H9 (cell line): ENCODE data around the gene C15orf40. TPM values are rescaled to one million over a fixed set of nuclear protein-coding genes. Genes with fewer than 3 reads are reported as not detected.

ENCODE experiments used
- DNase-seq: peaks from one replicate; pipeline ENCODE4 v3.0.0-alpha.2; 2017
- H2AFZ ChIP-seq: one replicate; pipeline ENCODE4 v1.6.1; 2013; ENCODE audit warnings: mild to moderate bottlenecking, low read length, control low read depth, moderate library complexity
- H2AK5ac ChIP-seq: 2 replicates; pipeline ENCODE4 v1.6.1; 2013; ENCODE audit warnings: low read length, control low read depth, mixed read lengths; ENCODE audit not compliant: insufficient read length
- H2BK120ac ChIP-seq: one replicate; pipeline ENCODE4 v1.6.1; 2013; ENCODE audit warnings: low read depth, mild to moderate bottlenecking, low read length, control low read depth, inconsistent platforms; ENCODE audit not compliant: poor library complexity, severe bottlenecking
- H2BK12ac ChIP-seq: 2 replicates; pipeline ENCODE4 v1.6.1; 2013; ENCODE audit warnings: low read length, control low read depth, mixed read lengths, low read depth; ENCODE audit not compliant: insufficient read length
- H2BK15ac ChIP-seq: 2 replicates; pipeline ENCODE4 v1.6.1; 2013; ENCODE audit warnings: low read depth, low read length, control low read depth
- H2BK20ac ChIP-seq: one replicate; pipeline ENCODE4 v1.6.1; 2013; ENCODE audit warnings: low read depth, mild to moderate bottlenecking, low read length, control low read depth, inconsistent platforms; ENCODE audit not compliant: poor library complexity, severe bottlenecking
- H2BK5ac ChIP-seq: 2 replicates; pipeline ENCODE4 v1.6.1; 2013; ENCODE audit warnings: low read length, control low read depth, mixed read lengths; ENCODE audit not compliant: insufficient read length
- H3K14ac ChIP-seq: 2 replicates; pipeline ENCODE4 v1.6.1; 2013; ENCODE audit warnings: low read length, control low read depth; ENCODE audit not compliant: insufficient read depth
- H3K18ac ChIP-seq: 2 replicates; pipeline ENCODE4 v1.6.1; 2013; ENCODE audit warnings: low read depth, mild to moderate bottlenecking, mixed read lengths, low read length, control low read depth; ENCODE audit not compliant: insufficient read length
- H3K23ac ChIP-seq: 2 replicates; pipeline ENCODE4 v1.6.1; 2013; ENCODE audit warnings: low read length, control low read depth, mixed read lengths, low read depth; ENCODE audit not compliant: insufficient read length
- H3K23me2 ChIP-seq: 2 replicates; pipeline ENCODE4 v1.6.1; 2013; ENCODE audit warnings: low read depth, mild to moderate bottlenecking, mixed read lengths, low read length, control low read depth; ENCODE audit not compliant: insufficient read length, poor library complexity, severe bottlenecking
- H3K27ac ChIP-seq: 2 replicates; pipeline ENCODE4 v1.5.1; 2013; ENCODE audit warnings: low read length, control low read depth, mixed read lengths, low read depth; ENCODE audit not compliant: insufficient read length
- H3K27me3 ChIP-seq: 2 replicates; pipeline ENCODE4 v1.6.1; 2013; ENCODE audit warnings: low read length, control low read depth, inconsistent platforms; ENCODE audit not compliant: insufficient read depth
- H3K4ac ChIP-seq: 2 replicates; pipeline ENCODE4 v1.6.1; 2013; ENCODE audit warnings: low read depth, mild to moderate bottlenecking, control low read depth, inconsistent platforms, low read length, moderate library complexity
- H3K4me1 ChIP-seq: 2 replicates; pipeline ENCODE4 v1.6.1; 2013; ENCODE audit warnings: low read length, control low read depth, inconsistent platforms; ENCODE audit not compliant: insufficient read depth
- H3K4me2 ChIP-seq: 2 replicates; pipeline ENCODE4 v1.6.1; 2013; ENCODE audit warnings: low read length, control low read depth, mixed read lengths; ENCODE audit not compliant: insufficient read length, insufficient read depth
- H3K56ac ChIP-seq: 2 replicates; pipeline ENCODE4 v1.6.1; 2013; ENCODE audit warnings: low read depth, mild to moderate bottlenecking, mixed read lengths, low read length, control low read depth; ENCODE audit not compliant: insufficient read length
- H3K79me1 ChIP-seq: 2 replicates; pipeline ENCODE4 v1.6.1; 2013; ENCODE audit warnings: low read depth, mild to moderate bottlenecking, moderate library complexity, low read length, control low read depth, inconsistent platforms; ENCODE audit not compliant: insufficient read depth, poor library complexity, severe bottlenecking
- H3K79me2 ChIP-seq: 2 replicates; pipeline ENCODE4 v1.6.1; 2013; ENCODE audit warnings: low read length, control low read depth, inconsistent platforms; ENCODE audit not compliant: insufficient read depth
- H3K9ac ChIP-seq: 2 replicates; pipeline ENCODE4 v1.6.1; 2013; ENCODE audit warnings: low read length, control low read depth, mixed read lengths; ENCODE audit not compliant: insufficient read length; ENCODE audit errors: extremely low read depth
- H3K9me3 ChIP-seq: one replicate; pipeline ENCODE4 v1.6.1; 2013; ENCODE audit warnings: low read depth, low read length, inconsistent platforms; ENCODE audit not compliant: control insufficient read depth
- H3T11ph ChIP-seq: one replicate; pipeline ENCODE4 v1.6.1; 2013; ENCODE audit warnings: mild to moderate bottlenecking, low read length, control low read depth, inconsistent platforms
- H4K20me1 ChIP-seq: one replicate; pipeline ENCODE4 v1.6.1; 2013; ENCODE audit not compliant: control insufficient read depth, insufficient read length, insufficient read depth
- H4K5ac ChIP-seq: 2 replicates; pipeline ENCODE4 v1.6.1; 2013; ENCODE audit warnings: low read depth, mild to moderate bottlenecking, mixed read lengths, low read length, control low read depth; ENCODE audit not compliant: insufficient read length
- H4K8ac ChIP-seq: replicated peaks from 2 replicates; pipeline ENCODE4 v1.6.1; 2013; ENCODE audit warnings: low read length, control low read depth, mixed read lengths, low read depth; ENCODE audit not compliant: insufficient read length
- H4K91ac ChIP-seq: 2 replicates; pipeline ENCODE4 v1.6.1; 2013; ENCODE audit warnings: low read depth, mild to moderate bottlenecking, moderate library complexity, mixed read lengths, low read length, control low read depth; ENCODE audit not compliant: insufficient read length
- H3K27ac Mint-ChIP-seq, 3 experiments: 2 replicates in 2 of 3; 3 replicates in 1 of 3; pipeline ENCODE4 v1.8.0; 2020 to 2021; ENCODE audit warnings: mixed read lengths in 3 of 3, mild to moderate bottlenecking in 1 of 3, moderate library complexity in 1 of 3
- H3K27me3 Mint-ChIP-seq: 2 replicates; pipeline ENCODE4 v1.8.0; 2021; ENCODE audit warnings: low read depth, mild to moderate bottlenecking, moderate library complexity, mixed read lengths
- H3K36me3 Mint-ChIP-seq, 3 experiments: 2 replicates in 2 of 3; 3 replicates in 1 of 3; pipeline ENCODE4 v1.8.0; 2020 to 2021; ENCODE audit warnings: low read depth in 3 of 3, mixed read lengths in 3 of 3; ENCODE audit not compliant: insufficient read depth in 1 of 3
- H3K4me1 Mint-ChIP-seq, 2 experiments: 2 replicates each; pipeline ENCODE4 v1.8.0; 2020; ENCODE audit warnings: mixed read lengths in 2 of 2
- H3K4me3 Mint-ChIP-seq, 2 experiments: 2 replicates in 1 of 2; 3 replicates in 1 of 2; pipeline ENCODE4 v1.8.0; 2020 to 2021; ENCODE audit warnings: mild to moderate bottlenecking in 2 of 2, mixed read lengths in 2 of 2, moderate library complexity in 1 of 2
- H3K9me3 Mint-ChIP-seq, 2 experiments: 2 replicates in 1 of 2; 3 replicates in 1 of 2; pipeline ENCODE4 v1.8.0; 2020; ENCODE audit warnings: mild to moderate bottlenecking in 2 of 2, mixed read lengths in 2 of 2, moderate library complexity in 1 of 2
- CTCF ChIP-seq: fragments of 200-600 bp; sonication (generic); conservative IDR thresholded peaks from 3 replicates; pipeline ENCODE4 v1.8.0; 2021; ENCODE audit warnings: antibody characterized with exemption, mild to moderate bottlenecking
- WGBS: extraction: QIAGEN DNeasy Blood & Tissue Kit; methylation state at CpG from one replicate; pipeline ENCODE4 v1.1.7; 2013; ENCODE audit warnings: missing lambda C conversion rate, low lambda C conversion rate, mixed read lengths; ENCODE audit not compliant: insufficient read length; ENCODE audit errors: extremely low coverage; 5-methylcytosine and 5-hydroxymethylcytosine counted together
- total RNA-seq: library from RNA; stranded (reverse); gene quantifications from 2 replicates; pipeline ENCODE4 v1.2.1, GENCODE V29; 2021

C15orf40 gene
- total RNA-seq, 1 experiment from 2014 or later: 11.5 TPM

DNA sequence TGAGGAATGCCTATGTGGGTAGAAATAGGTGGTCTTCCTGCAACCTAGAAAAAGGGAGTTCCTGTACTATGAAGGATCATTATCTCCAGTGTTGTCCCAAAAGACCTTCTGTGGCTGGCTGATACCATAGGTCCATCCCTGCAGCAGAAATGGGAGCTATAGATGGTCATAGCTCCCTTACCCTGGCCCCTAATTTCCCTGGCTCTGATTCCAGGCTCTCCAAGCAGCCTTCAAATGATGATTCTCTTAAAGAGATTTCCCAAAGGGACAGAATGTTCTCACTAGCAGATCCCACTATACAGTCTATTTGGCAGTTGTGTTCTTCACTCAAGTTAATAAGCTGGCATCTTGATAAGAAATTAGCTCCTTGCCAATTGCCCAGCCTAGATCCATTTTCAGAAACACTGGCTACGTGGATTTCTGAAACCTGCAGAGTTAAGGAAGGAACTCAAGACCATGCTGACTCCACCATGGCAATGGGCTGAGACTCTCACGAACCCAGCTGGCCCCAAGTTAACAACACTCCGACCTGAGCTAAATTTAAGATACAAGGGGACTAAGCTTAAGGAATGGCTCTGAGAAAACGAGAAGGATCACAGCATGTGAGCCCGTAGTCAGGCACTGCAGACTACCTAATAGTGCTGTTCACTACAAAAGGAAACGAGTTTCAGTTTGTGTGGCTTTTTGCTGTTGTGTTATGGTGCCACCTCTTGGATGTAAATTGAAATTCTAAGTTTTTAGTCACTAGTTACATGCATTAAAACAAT is 11.4 kb downstream of the C15orf40 start:
- H3K56ac ChIP-seq: no peak overlapping the region
- peaks cover 3 to 6% (median 4%) of the 10 kb centered on the region in 3 experiments; a peak in 4 of 7 replicates for H3K36me3 Mint-ChIP-seq
- H3K4me2 ChIP-seq: no peak overlapping the region
- no peak overlapping the region for H3K14ac ChIP-seq
- no peak overlapping the region for H3K23ac ChIP-seq
- H2BK5ac ChIP-seq: no peak overlapping the region
- H3K27me3 Mint-ChIP-seq: peaks cover under 1% of the 10 kb centered on the region; the same call in 1 of the 2 replicates
- no peak overlapping the region for H3T11ph ChIP-seq
- no peak overlapping the region for H4K8ac ChIP-seq
- TF ChIP-seq CTCF: peak; percentile 69
- DNase-seq: no peak
- H3K27ac ChIP-seq: no peak overlapping the region
- H3K4me3 Mint-ChIP-seq: no peak overlapping the region
- H2BK12ac ChIP-seq: no peak overlapping the region
- no peaks in the 10 kb centered on the region for H3K4me1 ChIP-seq
- no peak overlapping the region for H2BK120ac ChIP-seq
- H4K91ac ChIP-seq: no peak overlapping the region
- peak overlapping the region in 1 of 3 experiments; percentile 4; a peak in 1 of 7 replicates for H3K27ac Mint-ChIP-seq
- H3K79me2 ChIP-seq: no peaks in the 10 kb centered on the region
- H4K5ac ChIP-seq: no peak overlapping the region
- H3K4ac ChIP-seq: no peak overlapping the region
- H3K23me2 ChIP-seq: no peaks in the 10 kb centered on the region
- H3K9ac ChIP-seq: no peak overlapping the region
- H2AFZ ChIP-seq: no peak overlapping the region
- H3K27me3 ChIP-seq: no peaks in the 10 kb centered on the region
- H3K9me3 ChIP-seq: no peaks in the 10 kb centered on the region
- no peak overlapping the region for H2BK20ac ChIP-seq
- peaks cover 3 to 4% of the 10 kb centered on the region in 2 experiments; a peak in 2 of 4 replicates for H3K4me1 Mint-ChIP-seq
- no CpG with 5 or more reads among the region's 6 CpGs for WGBS
- no peak overlapping the region for H2AK5ac ChIP-seq
- peaks cover 0 to 5% of the 10 kb centered on the region in 2 experiments; a peak in 2 of 5 replicates for H3K9me3 Mint-ChIP-seq
- no peak overlapping the region for H2BK15ac ChIP-seq
- H4K20me1 ChIP-seq: no peaks in the 10 kb centered on the region
- H3K79me1 ChIP-seq: no peaks in the 10 kb centered on the region
- no peak overlapping the region for H3K18ac ChIP-seq
